Measurements from ENCODE around the gene CT45A6. TPM values are rescaled to one million over a fixed set of nuclear protein-coding genes. Genes with fewer than 3 reads are reported as not detected.
"Not testable (repeated sequence)": the region's sequence is repeated elsewhere in the genome, so short reads cannot be mapped to it uniquely, and the experiment has no call there.

CT45A6 gene
- total RNA-seq, result not detected
- long read RNA-seq, result 0 reads

GRCh38 chrX:135802687-135803086 lies at the start of gene CT45A6:
CT45A6 (minus strand) TSS chrX:135802787; CDS start chrX:135798993, 3,794 bp downstream.
- DNase-seq; intact Hi-C loops (cut with DNase I); ATAC-seq: not testable (repeated sequence)

DNA sequence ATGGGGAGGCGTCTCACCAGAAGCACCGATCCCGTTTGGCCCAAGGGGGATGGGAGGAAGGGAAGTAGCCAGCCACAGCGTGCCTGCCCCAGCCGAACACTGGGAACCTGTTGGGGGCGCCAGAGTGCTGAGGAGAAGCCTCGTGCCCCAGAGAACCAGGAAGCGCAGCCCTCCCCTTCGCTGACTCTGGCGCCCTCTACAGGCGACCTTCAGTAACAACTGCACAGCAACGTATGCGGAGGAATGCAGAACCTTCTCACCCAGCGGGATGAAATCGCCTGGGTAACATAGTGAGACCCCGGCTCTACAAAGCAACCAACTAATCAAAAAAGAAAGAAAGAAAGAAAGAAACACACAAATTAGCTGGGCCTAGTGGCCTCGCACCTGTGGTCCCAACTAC lies 34.6 kb upstream of the CT45A6 start, which contains the start of gene CT45A7:
TSS of gene CT45A7 (minus strand) at position 101 of the 400 bp plus-strand sequence. CDS start 3,747 bp downstream, outside the sequence.
- DNase-seq; ATAC-seq; intact Hi-C loops (cut with DNase I): not testable (repeated sequence)

DNA sequence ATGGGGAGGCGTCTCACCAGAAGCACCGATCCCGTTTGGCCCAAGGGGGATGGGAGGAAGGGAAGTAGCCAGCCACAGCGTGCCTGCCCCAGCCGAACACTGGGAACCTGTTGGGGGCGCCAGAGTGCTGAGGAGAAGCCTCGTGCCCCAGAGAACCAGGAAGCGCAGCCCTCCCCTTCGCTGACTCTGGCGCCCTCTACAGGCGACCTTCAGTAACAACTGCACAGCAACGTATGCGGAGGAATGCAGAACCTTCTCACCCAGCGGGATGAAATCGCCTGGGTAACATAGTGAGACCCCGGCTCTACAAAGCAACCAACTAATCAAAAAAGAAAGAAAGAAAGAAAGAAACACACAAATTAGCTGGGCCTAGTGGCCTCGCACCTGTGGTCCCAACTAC lies 17.3 kb upstream of the CT45A6 start, which contains the start of gene CT45A2:
TSS of gene CT45A2 (minus strand) at position 101 of the 400 bp plus-strand sequence. CDS start 3,747 bp downstream, outside the sequence.
- DNase-seq; intact Hi-C loops (cut with DNase I); ATAC-seq: not testable (repeated sequence)

GRCh38 chrX:135785403-135785802 lies 17.2 kb downstream of the CT45A6 start, which contains the start of gene CT45A5:
CT45A5 (minus strand) TSS chrX:135785503; CDS start chrX:135781729, 3,774 bp downstream.
- ATAC-seq; intact Hi-C loops (cut with DNase I); DNase-seq: not testable (repeated sequence)

DNA sequence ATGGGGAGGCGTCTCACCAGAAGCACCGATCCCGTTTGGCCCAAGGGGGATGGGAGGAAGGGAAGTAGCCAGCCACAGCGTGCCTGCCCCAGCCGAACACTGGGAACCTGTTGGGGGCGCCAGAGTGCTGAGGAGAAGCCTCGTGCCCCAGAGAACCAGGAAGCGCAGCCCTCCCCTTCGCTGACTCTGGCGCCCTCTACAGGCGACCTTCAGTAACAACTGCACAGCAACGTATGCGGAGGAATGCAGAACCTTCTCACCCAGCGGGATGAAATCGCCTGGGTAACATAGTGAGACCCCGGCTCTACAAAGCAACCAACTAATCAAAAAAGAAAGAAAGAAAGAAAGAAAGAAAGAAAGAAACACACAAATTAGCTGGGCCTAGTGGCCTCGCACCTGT lies 34.5 kb downstream of the CT45A6 start, which contains the start of gene CT45A3:
TSS of gene CT45A3 (minus strand) at position 101 of the 400 bp plus-strand sequence. CDS start 3,747 bp downstream, outside the sequence.
- intact Hi-C loops (cut with DNase I); DNase-seq; ATAC-seq: not testable (repeated sequence)

- ATAC-seq; intact Hi-C loops (cut with DNase I): not testable (repeated sequence)
These were observed 57.8 kb downstream of the CT45A6 start for GRCh38 chrX:135744739-135745138.

More at GRCh38 chrX:135744739-135745138, 57.8 kb downstream of the CT45A6 start:
- not testable (repeated sequence) for DNase-seq

Other genes starting within 250 kb of the CT45A6 start
- not detected for gene CT45A1, start 89.1 kb downstream of the CT45A6 start, total RNA-seq
- gene CT45A3, start 34.6 kb downstream of the CT45A6 start, total RNA-seq, result not detected
- gene CT45A5, start 17.3 kb downstream of the CT45A6 start, total RNA-seq, result not detected
- gene CT45A2, start 17.2 kb upstream of the CT45A6 start, total RNA-seq, result not detected
- gene CT45A7, start 34.5 kb upstream of the CT45A6 start, total RNA-seq, result not detected
- gene CT45A8, start 51.8 kb upstream of the CT45A6 start, total RNA-seq, result not detected
- gene CT45A9, start 69.0 kb upstream of the CT45A6 start, total RNA-seq, result not detected
- not detected for gene CT45A10, start 90.7 kb upstream of the CT45A6 start, total RNA-seq
- not detected for gene SAGE1, start 90.9 kb upstream of the CT45A6 start, total RNA-seq
- gene MMGT1, start 171.2 kb upstream of the CT45A6 start, total RNA-seq, result 10 to 100 TPM; 22.7 to 27.2 TPM
- gene SLC9A6, start 182.6 kb upstream of the CT45A6 start, total RNA-seq, result 10 to 100 TPM; 14.6 to 15.7 TPM